NCI-H345 treated with DMSO at 0.1 percent for 48 hours (cell line): ENCODE measurements around the gene ARHGEF38.

Experiments
- DNase-seq: peaks from one replicate; lab custom pipeline; 2025; ENCODE audit not compliant: unreplicated experiment; lab: John Stamatoyannopoulos, UW

The ARHGEF38 gene, protein sequence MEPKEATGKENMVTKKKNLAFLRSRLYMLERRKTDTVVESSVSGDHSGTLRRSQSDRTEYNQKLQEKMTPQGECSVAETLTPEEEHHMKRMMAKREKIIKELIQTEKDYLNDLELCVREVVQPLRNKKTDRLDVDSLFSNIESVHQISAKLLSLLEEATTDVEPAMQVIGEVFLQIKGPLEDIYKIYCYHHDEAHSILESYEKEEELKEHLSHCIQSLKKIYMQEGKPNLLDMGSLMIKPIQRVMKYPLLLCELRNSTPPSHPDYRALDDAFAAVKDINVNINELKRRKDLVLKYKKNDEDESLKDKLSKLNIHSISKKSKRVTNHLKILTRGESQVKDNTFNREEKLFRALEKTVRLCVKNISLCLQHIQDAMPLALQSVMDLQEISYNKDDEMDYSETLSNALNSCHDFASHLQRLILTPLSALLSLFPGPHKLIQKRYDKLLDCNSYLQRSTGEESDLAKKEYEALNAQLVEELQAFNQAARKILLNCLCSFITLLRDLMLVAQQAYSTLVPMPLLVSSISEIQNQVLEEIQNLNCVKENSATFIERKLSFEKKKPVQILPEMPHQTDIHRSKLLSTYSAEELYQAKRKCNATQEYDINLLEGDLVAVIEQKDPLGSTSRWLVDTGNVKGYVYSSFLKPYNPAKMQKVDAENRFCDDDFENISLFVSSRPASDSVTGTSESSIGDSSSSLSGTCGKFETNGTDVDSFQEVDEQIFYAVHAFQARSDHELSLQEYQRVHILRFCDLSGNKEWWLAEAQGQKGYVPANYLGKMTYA

DNA sequence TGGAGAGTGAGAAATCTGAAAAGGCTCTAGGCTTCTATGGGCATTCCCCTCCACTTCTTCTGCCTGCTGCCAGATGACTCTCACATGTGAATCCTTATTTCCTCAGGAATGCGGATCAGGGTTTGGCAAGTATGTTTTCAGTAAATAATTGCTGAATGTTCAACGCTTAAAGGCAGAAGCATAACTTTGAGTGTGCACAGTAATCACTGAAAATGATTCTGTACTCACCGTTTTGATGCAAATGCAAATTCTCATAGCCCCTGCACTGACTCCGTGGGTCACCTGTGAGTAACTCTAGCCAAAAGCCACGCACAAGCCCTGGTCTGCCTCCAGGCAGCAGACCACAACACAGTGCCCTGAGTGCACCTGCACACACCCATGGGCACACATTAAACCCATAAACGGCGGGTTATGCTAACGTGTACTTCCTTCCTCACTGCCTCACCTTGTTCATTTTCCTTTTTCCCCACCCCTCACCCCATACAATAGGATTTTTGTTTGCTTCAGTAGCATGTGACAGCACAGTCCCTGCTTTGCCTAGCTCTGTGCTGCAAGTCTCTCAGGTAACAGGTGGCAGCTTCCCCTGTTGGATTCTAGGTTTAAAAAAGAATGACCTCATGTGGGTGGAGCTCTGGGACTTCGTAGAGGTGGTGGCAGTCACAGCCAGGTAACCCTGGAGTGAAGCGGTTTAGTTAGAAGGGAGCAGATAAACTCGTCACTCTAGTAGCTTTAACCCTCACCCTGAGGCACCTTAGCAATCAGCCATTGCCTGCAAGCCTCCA is at the start of gene ARHGEF38:
TSS of gene ARHGEF38 (plus strand) at position 656 of the 782 bp plus-strand sequence. CDS start 146 bp downstream, outside the sequence.
- peak; percentile 42 for DNase-seq

DNA sequence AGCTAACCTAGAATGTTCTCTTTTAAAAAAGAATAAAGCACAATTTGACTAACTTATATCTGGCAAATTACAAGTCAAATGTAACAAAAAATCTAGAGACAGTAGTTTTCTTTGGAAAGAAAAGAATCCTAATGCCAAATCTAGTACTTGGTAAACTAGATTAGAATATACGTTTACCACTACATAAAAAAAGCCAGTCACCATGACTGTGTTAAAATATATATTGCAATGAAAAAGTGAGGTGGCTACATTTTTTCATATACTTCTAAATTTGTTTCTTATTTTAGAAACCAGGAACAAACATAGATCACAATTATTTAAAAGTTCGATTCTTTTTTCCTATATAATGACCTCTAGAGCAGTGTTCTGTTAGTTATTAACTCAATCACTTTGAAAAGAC is 48.9 kb upstream of the ARHGEF38 start:
- DNase-seq, result no peak

DNA sequence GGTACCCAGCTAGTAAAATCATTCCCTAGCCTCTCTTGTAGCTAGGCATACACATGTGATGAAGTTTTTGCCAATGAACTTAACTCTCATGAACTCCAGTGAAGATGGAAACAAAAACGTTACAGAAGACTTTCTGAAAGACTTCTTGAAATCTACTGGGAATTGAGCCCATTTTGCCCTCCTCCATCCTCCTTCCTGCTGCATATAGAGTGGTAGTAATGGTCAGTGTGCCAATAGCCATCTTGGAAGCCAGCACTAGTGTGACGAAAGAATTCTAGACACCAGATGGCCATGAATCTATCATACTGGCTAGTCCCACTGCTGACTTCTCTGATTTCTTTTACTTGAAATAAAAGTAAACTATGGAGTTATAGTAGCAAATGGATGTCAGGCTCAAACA is 47.7 kb upstream of the ARHGEF38 start:
- DNase-seq, result no peak

DNA sequence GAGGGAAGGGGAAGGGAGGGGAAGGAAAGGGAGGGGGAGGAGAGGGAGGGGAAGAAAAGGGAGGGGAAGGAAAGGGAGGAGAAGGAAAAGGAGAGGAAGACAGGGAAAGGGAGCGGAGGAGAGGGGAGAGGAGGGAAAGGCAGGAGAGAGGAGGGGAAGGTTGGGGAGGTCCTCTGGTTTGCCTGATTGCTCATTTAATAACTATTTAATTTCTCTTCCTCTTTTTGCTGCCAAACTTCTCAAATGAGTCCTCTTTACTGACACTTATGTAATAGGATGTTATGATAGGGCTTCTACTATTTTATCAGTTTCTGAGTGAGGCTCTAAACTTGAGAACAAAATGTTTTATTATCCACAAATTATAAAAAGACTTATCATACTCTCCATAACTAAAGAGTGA is 43.1 kb upstream of the ARHGEF38 start:
- DNase-seq, result no peak

DNA sequence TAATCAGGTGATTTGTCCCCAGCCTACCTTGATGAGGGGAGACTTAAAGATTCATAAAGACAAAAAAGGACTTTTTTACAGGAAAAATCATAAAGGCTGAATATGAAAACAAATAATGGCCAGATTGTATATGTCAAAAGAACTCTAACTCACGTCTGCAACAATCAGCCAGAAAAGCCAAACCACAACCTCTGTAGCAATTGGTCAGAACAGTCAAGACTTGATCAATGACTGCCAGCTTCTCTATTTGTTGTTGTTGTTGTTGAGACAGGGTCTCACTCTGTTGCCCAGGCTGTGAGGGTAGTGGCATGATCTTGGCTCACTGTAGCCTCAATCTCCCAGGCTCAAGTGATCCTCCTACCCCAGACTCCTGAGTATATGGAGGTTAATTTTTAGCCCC is 42.7 kb upstream of the ARHGEF38 start:
- DNase-seq, result no peak

DNA sequence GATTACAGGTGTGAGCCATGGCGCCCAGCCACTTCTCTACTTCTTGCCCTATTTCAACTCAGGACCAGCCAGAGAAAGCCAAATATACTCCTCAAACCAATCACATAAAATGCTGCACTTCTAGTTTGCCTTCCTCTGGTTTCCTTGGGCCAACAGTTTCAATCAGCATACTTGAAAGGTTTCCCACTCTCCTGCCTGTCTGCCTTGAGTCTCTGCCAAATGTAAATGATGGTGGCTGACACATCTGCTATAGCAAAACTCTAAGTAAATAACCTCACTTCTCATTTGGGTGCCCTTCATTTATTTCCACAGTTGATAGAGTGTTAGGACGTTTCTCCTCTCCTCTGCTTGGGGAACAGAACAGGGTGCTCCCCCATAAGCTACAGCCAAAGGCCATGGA is 42.2 kb upstream of the ARHGEF38 start:
- no peak for DNase-seq

DNA sequence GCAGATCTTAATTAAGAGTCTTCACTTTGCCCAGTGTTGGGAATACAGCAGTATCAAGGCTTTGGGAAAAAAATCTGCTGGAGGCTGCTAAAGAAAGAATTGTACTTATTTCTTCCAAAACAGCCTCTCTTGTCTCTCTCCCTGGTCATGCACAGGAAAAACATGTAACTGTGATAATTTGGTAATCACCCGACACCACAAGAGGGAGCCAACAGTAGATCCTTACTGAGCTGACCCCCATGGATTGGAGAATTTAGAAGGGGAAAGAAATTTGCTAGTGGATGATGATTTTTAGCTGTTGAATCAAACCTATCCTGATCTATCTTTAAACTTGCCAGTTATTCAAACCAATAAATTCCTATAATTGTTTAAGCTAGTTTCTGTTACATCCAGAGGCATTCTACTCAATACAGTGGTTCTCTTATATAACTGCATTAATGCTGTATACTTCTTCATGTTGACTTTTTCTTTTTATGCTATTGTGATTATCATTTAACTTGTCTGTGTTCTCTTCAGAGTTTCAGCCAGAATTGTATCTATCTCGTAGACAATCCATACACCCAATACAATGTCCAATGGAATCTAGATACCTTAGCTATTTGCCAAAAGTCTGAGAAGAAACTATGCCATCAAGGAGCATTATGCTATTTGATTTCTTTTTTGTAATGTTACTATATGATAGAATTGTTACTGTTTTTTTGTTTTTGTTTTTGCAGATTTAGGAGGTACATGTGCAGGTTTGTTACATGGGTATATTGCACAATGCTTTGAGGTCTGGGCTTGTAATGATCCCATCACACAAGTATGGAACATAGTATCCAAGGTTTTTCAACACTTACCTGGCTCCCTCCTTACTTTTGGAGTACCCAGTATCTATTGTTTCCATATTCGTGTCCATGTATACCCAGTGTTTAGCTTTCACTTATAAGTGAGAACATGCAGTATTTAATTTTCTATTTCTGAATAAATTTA is 31.3 kb upstream of the ARHGEF38 start:
- DNase-seq, result peak; percentile 3

DNA sequence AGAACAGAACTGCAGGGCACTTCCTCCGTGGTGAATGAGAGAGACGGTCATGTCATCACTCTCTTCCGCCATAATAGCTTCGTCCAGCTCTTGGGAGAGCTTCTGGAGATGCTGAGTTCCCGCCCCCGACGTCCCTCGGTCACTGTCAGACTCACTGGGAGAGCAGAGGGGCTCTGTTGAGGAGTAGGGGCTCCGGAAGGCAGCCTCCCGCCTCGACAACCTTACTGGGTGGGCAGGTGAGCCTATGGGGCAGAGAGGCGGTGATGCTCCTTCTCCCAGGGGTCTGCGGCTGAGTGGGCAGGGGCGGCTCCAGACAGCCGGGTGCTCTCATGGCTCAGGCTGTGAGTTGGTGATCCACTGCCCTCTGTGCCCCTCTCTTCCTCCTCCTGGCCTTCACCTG is 25.8 kb upstream of the ARHGEF38 start:
- DNase-seq, result no peak

DNA sequence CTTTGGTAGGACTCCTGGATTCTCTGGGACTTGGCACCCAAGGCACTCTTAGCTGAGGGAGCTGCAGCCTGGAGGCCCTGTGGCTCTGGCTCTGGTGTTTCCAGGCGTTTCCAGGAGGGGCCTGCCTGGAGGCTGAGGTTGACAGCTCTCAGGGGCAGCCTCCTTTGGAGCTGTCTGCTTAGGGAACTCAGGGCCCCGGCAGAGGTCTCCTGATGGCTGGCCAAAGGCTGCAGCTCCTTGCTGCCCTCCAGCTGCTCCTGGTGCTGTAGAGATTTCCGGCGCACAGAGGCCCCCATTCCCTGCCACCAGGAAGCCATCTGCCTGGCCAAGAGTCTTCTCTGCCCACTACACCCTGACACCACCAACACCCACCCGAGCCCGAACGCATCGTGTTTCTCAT is 25.3 kb upstream of the ARHGEF38 start:
- no peak for DNase-seq

DNA sequence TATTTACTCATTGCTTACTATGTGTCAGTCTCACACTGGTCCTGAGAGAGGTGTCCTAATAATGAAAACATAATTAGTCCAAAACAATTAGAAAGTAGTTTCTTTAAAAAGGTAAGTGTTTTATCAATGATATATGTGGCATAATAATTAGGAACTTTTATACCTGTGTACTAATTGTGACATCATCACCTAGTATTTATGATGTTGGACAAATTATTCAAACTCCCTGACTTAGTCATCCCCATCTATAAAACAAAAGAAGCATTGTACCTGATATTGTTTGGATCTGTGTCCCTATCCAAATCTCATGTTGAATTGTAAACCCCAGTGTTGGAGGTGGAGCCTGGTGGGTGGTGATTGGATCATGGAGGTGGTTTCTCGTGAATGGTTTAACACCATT is 15.8 kb upstream of the ARHGEF38 start:
- no peak for DNase-seq

DNA sequence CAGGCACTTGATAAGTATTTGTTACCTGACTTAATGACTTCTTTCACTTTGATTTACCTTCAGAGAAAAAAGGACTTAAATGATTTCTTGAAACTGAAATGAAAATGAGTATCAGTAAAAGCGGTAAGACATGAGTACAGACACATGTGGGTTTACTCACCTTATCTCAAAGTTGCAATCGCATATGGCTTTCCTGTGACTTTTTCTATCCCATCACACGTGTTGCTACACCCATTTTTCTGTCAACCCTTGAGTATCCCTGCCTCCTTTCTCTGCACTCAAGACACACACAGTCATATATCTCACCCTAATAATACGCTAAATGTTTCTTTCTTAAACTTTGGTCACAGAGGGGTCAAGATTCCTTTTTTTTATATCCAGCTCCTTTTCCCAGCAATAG is 11.0 kb upstream of the ARHGEF38 start:
- DNase-seq, result no peak

DNA sequence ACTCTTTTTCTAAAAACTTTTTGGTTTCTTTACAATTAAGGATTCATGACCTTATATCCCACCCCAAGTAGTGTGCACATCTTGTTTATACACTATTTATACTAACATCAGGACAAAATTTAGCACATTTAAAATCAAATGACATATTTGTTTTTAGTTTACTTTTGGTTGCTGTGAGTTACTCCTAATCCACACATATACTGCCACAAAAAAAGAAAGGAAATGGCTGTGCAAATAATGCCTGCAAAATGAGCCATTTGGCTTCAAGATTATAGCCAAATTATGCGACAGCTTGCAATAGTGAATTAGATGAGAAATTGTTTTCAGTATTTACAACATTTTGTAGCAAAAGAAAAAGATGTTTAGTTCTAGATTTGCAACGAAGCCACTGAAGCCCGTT is 10.4 kb upstream of the ARHGEF38 start:
- DNase-seq, result no peak

DNA sequence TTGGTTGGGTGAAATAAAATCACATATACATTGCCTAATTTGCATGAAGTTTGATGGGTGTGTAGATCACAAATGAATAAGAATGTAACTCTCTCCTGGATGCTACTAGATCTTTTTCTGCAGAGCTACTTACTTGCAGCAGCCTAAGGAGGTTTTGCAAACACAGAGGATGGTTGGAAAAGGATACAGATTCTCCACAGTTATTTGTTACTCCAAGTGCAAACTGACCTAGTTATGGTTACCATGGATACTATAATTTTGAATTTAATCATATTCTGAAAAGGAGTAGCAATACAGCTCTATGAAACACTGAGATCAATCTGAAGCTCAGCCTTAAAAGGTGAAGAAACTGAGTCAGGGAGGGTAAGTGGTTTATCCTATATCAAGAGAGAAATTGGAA is 9.1 kb upstream of the ARHGEF38 start:
- no peak for DNase-seq

DNA sequence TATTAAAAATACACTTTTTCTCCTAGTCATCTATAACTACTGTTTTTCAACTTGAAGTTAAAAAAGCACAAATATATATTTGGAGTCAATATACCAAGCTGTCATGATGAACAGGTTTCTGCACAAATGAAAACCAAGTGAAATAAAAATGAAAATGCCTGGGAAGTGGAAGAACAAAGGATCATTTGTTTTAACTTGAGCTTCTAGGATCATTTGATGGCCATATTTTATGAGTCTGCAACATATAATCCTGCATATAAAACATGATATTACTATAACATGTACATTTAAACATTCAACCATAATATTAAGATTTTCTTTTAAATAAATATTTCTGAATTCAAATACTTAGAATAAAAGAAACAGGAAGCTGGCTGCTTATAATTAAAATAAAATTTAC is 8.5 kb upstream of the ARHGEF38 start:
- no peak for DNase-seq

DNA sequence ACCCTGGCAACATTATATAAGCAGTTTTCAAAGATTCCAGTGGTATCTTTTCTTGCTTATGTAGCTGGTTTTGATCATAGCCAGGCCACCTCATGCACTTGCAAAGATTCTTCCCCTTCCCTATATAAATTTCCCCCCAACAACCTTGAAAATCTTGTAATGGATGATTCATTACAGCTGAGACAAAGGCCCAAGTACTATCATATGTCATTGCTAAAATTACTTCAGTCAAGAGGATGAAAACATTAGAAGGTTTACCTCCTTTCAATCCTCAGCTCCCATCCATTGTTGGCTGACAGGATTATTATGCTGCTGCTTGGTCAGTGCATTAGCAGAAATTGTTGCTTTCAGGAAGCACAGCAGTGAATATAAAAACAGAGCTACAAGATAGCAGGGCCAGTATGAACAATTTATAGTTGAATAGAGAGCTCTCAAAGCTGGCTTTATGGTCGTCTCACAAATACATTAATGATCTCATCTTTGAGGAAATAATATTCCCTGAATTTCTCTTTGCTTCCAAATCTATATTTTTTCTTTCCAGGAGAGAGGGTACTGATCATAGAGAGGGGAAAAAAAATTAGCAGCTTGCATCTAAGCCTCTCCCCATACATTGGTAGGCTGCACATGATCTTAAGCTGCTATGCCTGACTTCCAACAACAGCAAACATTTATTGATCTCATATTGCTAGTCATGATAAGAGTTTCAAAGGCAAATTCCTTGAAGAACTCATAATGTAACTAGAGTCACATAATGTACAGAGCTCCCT is 7.7 kb upstream of the ARHGEF38 start:
- no peak for DNase-seq

DNA sequence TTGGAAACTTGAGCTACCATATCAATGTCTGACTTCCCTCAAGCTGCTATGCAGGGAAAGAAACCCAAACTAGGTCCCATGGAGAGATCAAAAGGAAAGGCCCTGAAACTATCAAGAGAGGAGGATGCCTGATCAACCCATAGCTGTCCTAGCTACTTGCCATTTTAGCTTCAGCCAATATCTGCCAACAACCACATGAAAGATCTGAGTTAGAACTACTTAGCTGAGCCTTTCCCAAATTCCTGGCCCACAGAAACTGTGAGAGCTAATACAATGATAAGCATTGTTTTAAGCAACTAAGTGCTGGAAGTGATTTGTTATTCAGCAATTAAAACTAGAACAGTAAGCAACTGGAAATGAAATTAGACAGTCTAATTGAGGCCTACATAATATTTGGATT is 6.3 kb upstream of the ARHGEF38 start:
- DNase-seq, result no peak

DNA sequence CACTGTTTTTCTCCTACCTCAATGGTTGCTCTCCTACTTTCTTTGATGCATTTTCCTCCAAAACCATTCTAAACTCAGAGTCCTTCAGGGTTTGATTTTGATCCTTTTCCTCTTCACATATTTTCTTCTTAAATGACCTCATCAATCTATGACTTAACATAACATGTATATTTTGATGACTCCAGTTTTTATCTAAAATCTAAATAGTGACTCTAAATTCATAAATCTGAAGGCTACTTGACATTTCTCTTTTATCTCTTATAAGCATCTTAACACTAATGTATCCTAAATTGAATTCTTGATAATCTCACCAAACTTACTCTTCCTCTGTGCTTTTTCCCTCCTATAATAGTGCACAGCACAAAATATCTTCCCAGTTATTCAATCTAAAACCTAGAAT is 4.7 kb upstream of the ARHGEF38 start:
- DNase-seq, result no peak

DNA sequence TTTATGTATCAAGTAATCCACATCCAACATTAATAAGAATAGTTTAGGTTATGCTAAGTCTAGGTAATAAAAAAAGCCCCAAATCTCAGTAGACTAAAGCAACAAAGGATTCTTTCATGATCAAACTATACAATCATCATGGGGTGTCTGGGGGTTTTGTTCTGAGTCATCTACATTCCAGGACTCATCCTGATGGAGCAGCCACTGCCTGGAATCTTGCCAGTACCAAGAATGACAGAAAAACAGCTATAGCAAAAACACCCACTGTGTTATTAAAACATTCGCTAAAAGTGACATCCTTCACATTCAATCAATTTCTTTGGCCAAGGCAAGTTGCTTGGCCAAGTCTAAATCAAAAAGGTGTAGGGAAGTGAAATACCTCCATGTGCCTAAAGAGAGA is 3.9 kb upstream of the ARHGEF38 start:
- DNase-seq, result no peak

DNA sequence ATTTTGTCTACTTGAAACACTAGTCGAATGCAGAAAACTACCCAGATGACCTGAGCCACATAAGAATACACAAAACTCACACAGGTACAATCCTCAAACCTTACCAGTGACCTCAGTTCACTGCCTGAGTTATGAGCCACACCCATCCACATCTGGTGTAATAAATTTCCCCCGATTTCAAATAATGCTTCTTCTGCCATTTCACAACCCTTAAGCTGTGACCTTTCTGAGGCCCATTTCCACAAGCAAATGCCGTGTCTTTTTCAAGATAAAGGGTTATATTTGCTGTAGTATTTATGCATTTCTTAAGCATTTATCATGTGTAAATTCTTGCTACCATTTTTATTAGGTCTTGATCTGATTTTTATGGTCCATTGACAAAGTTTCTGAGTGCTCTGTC is 1.8 kb upstream of the ARHGEF38 start:
- DNase-seq, result no peak

DNA sequence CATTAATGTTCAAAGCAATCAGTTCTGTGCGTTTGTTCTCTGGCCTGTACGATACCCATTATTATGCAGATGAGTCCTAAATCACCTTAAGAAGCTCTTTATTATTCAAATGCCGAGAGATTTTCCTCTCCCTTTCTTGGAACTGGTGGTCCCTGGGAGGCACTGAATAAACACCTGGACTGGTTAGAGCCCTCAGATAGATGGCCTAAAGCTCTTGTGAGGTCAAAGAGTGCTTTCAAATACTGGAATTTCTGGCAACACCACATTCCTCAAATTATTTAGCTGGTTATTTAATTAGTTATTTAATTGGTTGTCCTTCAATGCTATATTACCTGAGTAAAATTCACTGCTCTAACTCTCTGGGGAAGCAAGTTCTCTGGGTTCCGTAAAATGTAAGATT is 3.0 kb downstream of the ARHGEF38 start:
- no peak for DNase-seq
